H9 (cell line): ENCODE measurements around the gene RNPEP. TPM values are rescaled to one million over a fixed set of nuclear protein-coding genes. Genes with fewer than 3 reads are reported as not detected.

Experiments
- DNase-seq: peaks from one replicate; pipeline ENCODE4 v3.0.0-alpha.2; 2017
- H2AFZ ChIP-seq: one replicate; pipeline ENCODE4 v1.6.1; 2013; ENCODE audit warnings: mild to moderate bottlenecking, low read length, control low read depth, moderate library complexity
- H2AK5ac ChIP-seq: 2 replicates; pipeline ENCODE4 v1.6.1; 2013; ENCODE audit warnings: low read length, control low read depth, mixed read lengths; ENCODE audit not compliant: insufficient read length
- H2BK120ac ChIP-seq: one replicate; pipeline ENCODE4 v1.6.1; 2013; ENCODE audit warnings: low read depth, mild to moderate bottlenecking, low read length, control low read depth, inconsistent platforms; ENCODE audit not compliant: poor library complexity, severe bottlenecking
- H2BK12ac ChIP-seq: 2 replicates; pipeline ENCODE4 v1.6.1; 2013; ENCODE audit warnings: low read length, control low read depth, mixed read lengths, low read depth; ENCODE audit not compliant: insufficient read length
- H2BK15ac ChIP-seq: 2 replicates; pipeline ENCODE4 v1.6.1; 2013; ENCODE audit warnings: low read depth, low read length, control low read depth
- H2BK20ac ChIP-seq: one replicate; pipeline ENCODE4 v1.6.1; 2013; ENCODE audit warnings: low read depth, mild to moderate bottlenecking, low read length, control low read depth, inconsistent platforms; ENCODE audit not compliant: poor library complexity, severe bottlenecking
- H2BK5ac ChIP-seq: 2 replicates; pipeline ENCODE4 v1.6.1; 2013; ENCODE audit warnings: low read length, control low read depth, mixed read lengths; ENCODE audit not compliant: insufficient read length
- H3K14ac ChIP-seq: 2 replicates; pipeline ENCODE4 v1.6.1; 2013; ENCODE audit warnings: low read length, control low read depth; ENCODE audit not compliant: insufficient read depth
- H3K18ac ChIP-seq: 2 replicates; pipeline ENCODE4 v1.6.1; 2013; ENCODE audit warnings: low read depth, mild to moderate bottlenecking, mixed read lengths, low read length, control low read depth; ENCODE audit not compliant: insufficient read length
- H3K23ac ChIP-seq: 2 replicates; pipeline ENCODE4 v1.6.1; 2013; ENCODE audit warnings: low read length, control low read depth, mixed read lengths, low read depth; ENCODE audit not compliant: insufficient read length
- H3K23me2 ChIP-seq: 2 replicates; pipeline ENCODE4 v1.6.1; 2013; ENCODE audit warnings: low read depth, mild to moderate bottlenecking, mixed read lengths, low read length, control low read depth; ENCODE audit not compliant: insufficient read length, poor library complexity, severe bottlenecking
- H3K27ac ChIP-seq: 2 replicates; pipeline ENCODE4 v1.5.1; 2013; ENCODE audit warnings: low read length, control low read depth, mixed read lengths, low read depth; ENCODE audit not compliant: insufficient read length
- H3K27me3 ChIP-seq: 2 replicates; pipeline ENCODE4 v1.6.1; 2013; ENCODE audit warnings: low read length, control low read depth, inconsistent platforms; ENCODE audit not compliant: insufficient read depth
- H3K4ac ChIP-seq: 2 replicates; pipeline ENCODE4 v1.6.1; 2013; ENCODE audit warnings: low read depth, mild to moderate bottlenecking, control low read depth, inconsistent platforms, low read length, moderate library complexity
- H3K4me1 ChIP-seq: 2 replicates; pipeline ENCODE4 v1.6.1; 2013; ENCODE audit warnings: low read length, control low read depth, inconsistent platforms; ENCODE audit not compliant: insufficient read depth
- H3K4me2 ChIP-seq: 2 replicates; pipeline ENCODE4 v1.6.1; 2013; ENCODE audit warnings: low read length, control low read depth, mixed read lengths; ENCODE audit not compliant: insufficient read length, insufficient read depth
- H3K56ac ChIP-seq: 2 replicates; pipeline ENCODE4 v1.6.1; 2013; ENCODE audit warnings: low read depth, mild to moderate bottlenecking, mixed read lengths, low read length, control low read depth; ENCODE audit not compliant: insufficient read length
- H3K79me1 ChIP-seq: 2 replicates; pipeline ENCODE4 v1.6.1; 2013; ENCODE audit warnings: low read depth, mild to moderate bottlenecking, moderate library complexity, low read length, control low read depth, inconsistent platforms; ENCODE audit not compliant: insufficient read depth, poor library complexity, severe bottlenecking
- H3K79me2 ChIP-seq: 2 replicates; pipeline ENCODE4 v1.6.1; 2013; ENCODE audit warnings: low read length, control low read depth, inconsistent platforms; ENCODE audit not compliant: insufficient read depth
- H3K9ac ChIP-seq: 2 replicates; pipeline ENCODE4 v1.6.1; 2013; ENCODE audit warnings: low read length, control low read depth, mixed read lengths; ENCODE audit not compliant: insufficient read length; ENCODE audit errors: extremely low read depth
- H3K9me3 ChIP-seq: one replicate; pipeline ENCODE4 v1.6.1; 2013; ENCODE audit warnings: low read depth, low read length, inconsistent platforms; ENCODE audit not compliant: control insufficient read depth
- H3T11ph ChIP-seq: one replicate; pipeline ENCODE4 v1.6.1; 2013; ENCODE audit warnings: mild to moderate bottlenecking, low read length, control low read depth, inconsistent platforms
- H4K20me1 ChIP-seq: one replicate; pipeline ENCODE4 v1.6.1; 2013; ENCODE audit not compliant: control insufficient read depth, insufficient read length, insufficient read depth
- H4K5ac ChIP-seq: 2 replicates; pipeline ENCODE4 v1.6.1; 2013; ENCODE audit warnings: low read depth, mild to moderate bottlenecking, mixed read lengths, low read length, control low read depth; ENCODE audit not compliant: insufficient read length
- H4K8ac ChIP-seq: replicated peaks from 2 replicates; pipeline ENCODE4 v1.6.1; 2013; ENCODE audit warnings: low read length, control low read depth, mixed read lengths, low read depth; ENCODE audit not compliant: insufficient read length
- H4K91ac ChIP-seq: 2 replicates; pipeline ENCODE4 v1.6.1; 2013; ENCODE audit warnings: low read depth, mild to moderate bottlenecking, moderate library complexity, mixed read lengths, low read length, control low read depth; ENCODE audit not compliant: insufficient read length
- H3K27ac Mint-ChIP-seq, 3 experiments: 2 replicates in 2 of 3; 3 replicates in 1 of 3; pipeline ENCODE4 v1.8.0; 2020 to 2021; ENCODE audit warnings: mixed read lengths in 3 of 3, mild to moderate bottlenecking in 1 of 3, moderate library complexity in 1 of 3
- H3K27me3 Mint-ChIP-seq: 2 replicates; pipeline ENCODE4 v1.8.0; 2021; ENCODE audit warnings: low read depth, mild to moderate bottlenecking, moderate library complexity, mixed read lengths
- H3K36me3 Mint-ChIP-seq, 3 experiments: 2 replicates in 2 of 3; 3 replicates in 1 of 3; pipeline ENCODE4 v1.8.0; 2020 to 2021; ENCODE audit warnings: low read depth in 3 of 3, mixed read lengths in 3 of 3; ENCODE audit not compliant: insufficient read depth in 1 of 3
- H3K4me1 Mint-ChIP-seq, 2 experiments: 2 replicates each; pipeline ENCODE4 v1.8.0; 2020; ENCODE audit warnings: mixed read lengths in 2 of 2
- H3K4me3 Mint-ChIP-seq, 2 experiments: 2 replicates in 1 of 2; 3 replicates in 1 of 2; pipeline ENCODE4 v1.8.0; 2020 to 2021; ENCODE audit warnings: mild to moderate bottlenecking in 2 of 2, mixed read lengths in 2 of 2, moderate library complexity in 1 of 2
- H3K9me3 Mint-ChIP-seq, 2 experiments: 2 replicates in 1 of 2; 3 replicates in 1 of 2; pipeline ENCODE4 v1.8.0; 2020; ENCODE audit warnings: mild to moderate bottlenecking in 2 of 2, mixed read lengths in 2 of 2, moderate library complexity in 1 of 2
- WGBS: extraction: QIAGEN DNeasy Blood & Tissue Kit; methylation state at CpG from one replicate; pipeline ENCODE4 v1.1.7; 2013; ENCODE audit warnings: missing lambda C conversion rate, low lambda C conversion rate, mixed read lengths; ENCODE audit not compliant: insufficient read length; ENCODE audit errors: extremely low coverage; 5-methylcytosine and 5-hydroxymethylcytosine counted together
- total RNA-seq: library from RNA; stranded (reverse); gene quantifications from 2 replicates; pipeline ENCODE4 v1.2.1, GENCODE V29; 2021
- TF ChIP-seq, protein P1 (sequence below): fragments of 200-600 bp; sonication (generic); conservative IDR thresholded peaks from 3 replicates; pipeline ENCODE4 v1.8.0; 2021; ENCODE audit warnings: antibody characterized with exemption, mild to moderate bottlenecking

Gene RNPEP
- total RNA-seq, 1 experiment from 2014 or later, result 49.9 TPM

DNA sequence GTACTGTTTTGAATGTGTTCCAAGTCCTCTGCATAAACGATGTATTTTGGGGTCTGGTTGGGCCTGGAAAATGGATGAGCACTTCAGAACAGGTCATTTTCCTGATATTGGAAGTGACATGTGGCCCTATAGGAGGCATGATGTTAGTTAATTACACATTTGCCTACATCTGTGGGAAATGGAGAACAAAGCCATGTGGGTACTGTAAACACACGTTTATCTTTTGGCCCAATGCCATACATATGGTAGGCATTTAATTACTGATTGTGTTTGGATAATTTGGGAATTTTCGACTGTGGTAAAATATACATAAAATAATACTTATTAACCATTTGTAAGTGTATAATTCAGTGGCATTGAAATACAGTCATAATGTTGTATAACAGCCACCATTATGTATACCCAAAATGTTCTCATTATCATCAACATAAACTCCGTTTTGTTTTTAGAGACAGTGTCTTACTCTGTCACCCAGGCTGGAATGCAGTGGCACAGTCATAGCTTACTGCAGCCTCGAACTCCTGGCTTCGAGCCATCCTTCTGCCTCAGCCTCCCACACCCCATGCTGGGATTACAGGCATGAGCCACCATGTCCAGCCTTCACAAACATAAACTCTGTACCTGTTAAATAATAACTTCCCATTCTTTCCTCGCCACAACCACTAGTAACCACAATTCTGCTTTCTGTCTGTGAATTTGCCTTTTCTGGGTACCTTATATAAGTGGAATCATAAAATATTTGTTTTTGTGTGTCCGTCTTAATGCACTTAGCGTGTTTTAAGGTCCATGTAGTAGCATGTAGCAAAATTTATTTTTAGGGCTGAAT lies 11.9 kb upstream of the RNPEP start:
- Histone ChIP-seq H3K18ac (no peak overlapping the region), H3K27me3 (no peaks in the 10 kb centered on the region), H3K79me2 (no peaks in the 10 kb centered on the region), H3K9me3 (no peaks in the 10 kb centered on the region), H3K4me2 (no peak overlapping the region), H2AFZ (no peak overlapping the region), H3K4me1 (no peaks in the 10 kb centered on the region), H2BK5ac (no peak overlapping the region), H2AK5ac (no peak overlapping the region), H4K91ac (no peak overlapping the region), H4K8ac (no peak overlapping the region), H2BK15ac (no peak overlapping the region), H3K27ac (no peak overlapping the region), H4K5ac (no peak overlapping the region), H3K4ac (no peak overlapping the region), H3K23me2 (no peaks in the 10 kb centered on the region), H4K20me1 (no peaks in the 10 kb centered on the region), H2BK12ac (no peak overlapping the region), H3K9ac (no peak overlapping the region), H2BK20ac (no peak overlapping the region), H3K14ac (no peak overlapping the region), H2BK120ac (no peak overlapping the region), H3K23ac (no peak overlapping the region), H3T11ph (no peak overlapping the region), H3K79me1 (no peaks in the 10 kb centered on the region), H3K56ac (no peak overlapping the region)
- Mint-ChIP-seq H3K27me3 (peaks cover 2% of the 10 kb centered on the region; the same call in 1 of the 2 replicates), H3K4me3 (no peak overlapping the region), H3K4me1 (no peaks in the 10 kb centered on the region), H3K9me3 (no peaks in the 10 kb centered on the region), H3K36me3 (peaks cover 18 to 51% (median 51%) of the 10 kb centered on the region in 3 experiments; a peak in 6 of 7 replicates), H3K27ac (no peak overlapping the region)
- TF ChIP-seq, protein P1, sequence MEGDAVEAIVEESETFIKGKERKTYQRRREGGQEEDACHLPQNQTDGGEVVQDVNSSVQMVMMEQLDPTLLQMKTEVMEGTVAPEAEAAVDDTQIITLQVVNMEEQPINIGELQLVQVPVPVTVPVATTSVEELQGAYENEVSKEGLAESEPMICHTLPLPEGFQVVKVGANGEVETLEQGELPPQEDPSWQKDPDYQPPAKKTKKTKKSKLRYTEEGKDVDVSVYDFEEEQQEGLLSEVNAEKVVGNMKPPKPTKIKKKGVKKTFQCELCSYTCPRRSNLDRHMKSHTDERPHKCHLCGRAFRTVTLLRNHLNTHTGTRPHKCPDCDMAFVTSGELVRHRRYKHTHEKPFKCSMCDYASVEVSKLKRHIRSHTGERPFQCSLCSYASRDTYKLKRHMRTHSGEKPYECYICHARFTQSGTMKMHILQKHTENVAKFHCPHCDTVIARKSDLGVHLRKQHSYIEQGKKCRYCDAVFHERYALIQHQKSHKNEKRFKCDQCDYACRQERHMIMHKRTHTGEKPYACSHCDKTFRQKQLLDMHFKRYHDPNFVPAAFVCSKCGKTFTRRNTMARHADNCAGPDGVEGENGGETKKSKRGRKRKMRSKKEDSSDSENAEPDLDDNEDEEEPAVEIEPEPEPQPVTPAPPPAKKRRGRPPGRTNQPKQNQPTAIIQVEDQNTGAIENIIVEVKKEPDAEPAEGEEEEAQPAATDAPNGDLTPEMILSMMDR, result no peak
- no peak for DNase-seq
- WGBS, result no CpG with 5 or more reads among the region's 9 CpGs
